SJCRH30 (cell line): ENCODE data around the gene ANKRD42. TPM values are rescaled to one million over a fixed set of nuclear protein-coding genes. Genes with fewer than 3 reads are reported as not detected.
"Not testable (repeated sequence)": the region's sequence is repeated elsewhere in the genome, so short reads cannot be mapped to it uniquely, and the experiment has no call there.

Source experiments
- DNase-seq, 2 experiments: peaks; one replicate each; pipeline ENCODE4 v3.0.0-alpha.2; 2015 to 2020
- H3K27ac ChIP-seq: fragments of 250-450 bp; sonication (Bioruptor Pico); 2 replicates; pipeline ENCODE4 v1.5.1; 2020; ENCODE audit warnings: mild to moderate bottlenecking, moderate library complexity
- H3K27me3 ChIP-seq: fragments of 250-450 bp; sonication (Bioruptor Pico); 2 replicates; pipeline ENCODE4 v1.5.1; 2020; ENCODE audit warnings: mild to moderate bottlenecking, moderate library complexity
- H3K36me3 ChIP-seq: fragments of 250-450 bp; sonication (Bioruptor Pico); 2 replicates; pipeline ENCODE4 v1.5.1; 2020; ENCODE audit warnings: mild to moderate bottlenecking, moderate library complexity
- H3K4me1 ChIP-seq: fragments of 250-450 bp; sonication (Bioruptor Pico); 2 replicates; pipeline ENCODE4 v1.5.1; 2020; ENCODE audit warnings: mild to moderate bottlenecking, moderate library complexity
- H3K4me3 ChIP-seq: fragments of 250-450 bp; sonication (Bioruptor Pico); 2 replicates; pipeline ENCODE4 v1.5.1; 2020; ENCODE audit warnings: mild to moderate bottlenecking, moderate library complexity
- H3K9me3 ChIP-seq: fragments of 250-450 bp; sonication (Bioruptor Pico); replicated peaks from 2 replicates; pipeline ENCODE4 v1.5.1; 2020; ENCODE audit warnings: mild to moderate bottlenecking, moderate library complexity
- total RNA-seq: library from RNA; depleted of rRNA; stranded (reverse); fragments of >200 nt; shearing (Covaris generic); gene quantifications from 2 replicates; pipeline ENCODE4 v1.2.3, GENCODE V29; 2014

The ANKRD42 gene
- total RNA-seq, 1 experiment from 2014 or later: 2.6 TPM

DNA sequence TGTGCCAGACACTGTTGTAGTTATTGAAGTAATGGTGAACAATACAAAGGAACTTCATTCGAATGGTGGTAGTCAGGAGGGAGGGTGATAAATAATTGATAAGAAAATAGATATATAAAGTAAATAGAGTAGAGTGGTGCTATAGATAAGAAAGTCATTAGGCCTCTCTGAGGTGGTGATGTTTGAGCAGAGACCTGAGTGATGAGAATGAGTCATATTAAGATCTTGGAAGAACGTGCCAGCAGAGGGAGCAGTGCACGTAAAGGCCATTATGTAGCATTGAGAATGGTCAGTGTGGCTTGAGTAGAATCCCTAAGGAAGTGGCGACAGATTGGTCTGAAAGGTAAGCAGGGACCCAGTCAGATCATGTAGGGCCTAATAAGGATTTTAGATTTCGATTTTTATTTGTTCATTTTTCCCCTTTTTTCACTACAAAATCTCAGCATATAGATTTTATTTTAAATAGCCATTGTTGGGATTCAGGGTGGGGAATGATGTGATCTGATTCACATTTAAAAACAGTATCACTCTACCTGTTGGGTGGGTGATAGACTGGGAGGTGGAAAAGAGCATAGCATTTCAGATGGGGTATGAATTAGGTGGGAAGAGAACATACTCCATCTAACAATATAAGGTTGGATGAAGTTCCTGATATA is 47.9 kb downstream of the ANKRD42 start:
- DNase-seq: peak; percentile 63 to 85
- Histone ChIP-seq H3K9me3 (no peaks in the 10 kb centered on the region), H3K27me3 (no peaks in the 10 kb centered on the region), H3K4me1 (no peaks in the 10 kb centered on the region), H3K36me3 (no peaks in the 10 kb centered on the region), H3K27ac (no peak overlapping the region), H3K4me3 (no peak overlapping the region)

DNA sequence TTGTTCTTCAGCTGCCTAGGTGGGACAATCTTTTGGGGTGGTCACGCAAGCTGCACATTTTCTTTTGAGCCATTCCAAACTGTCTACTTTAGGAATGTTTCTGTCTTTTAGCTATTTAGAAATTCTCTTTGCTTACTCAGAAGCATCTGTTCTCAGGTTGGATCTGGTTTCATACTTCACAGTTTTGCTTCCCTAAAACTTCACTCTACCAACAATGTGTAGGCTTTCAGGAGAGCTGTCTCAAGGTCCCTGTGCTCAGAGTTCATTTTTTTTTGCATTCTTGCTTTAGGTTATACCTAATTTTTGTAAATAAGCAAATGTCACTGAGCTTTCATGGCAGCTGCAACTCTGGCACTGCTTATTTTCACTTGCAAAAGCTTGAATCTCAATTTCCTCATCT is 55.9 kb downstream of the ANKRD42 start:
- Histone ChIP-seq H3K4me3 (no peak overlapping the region), H3K27ac (no peak overlapping the region), H3K27me3 (no peaks in the 10 kb centered on the region), H3K4me1 (no peaks in the 10 kb centered on the region; the same call in 1 of the 2 replicates), H3K36me3 (no peaks in the 10 kb centered on the region), H3K9me3 (no peaks in the 10 kb centered on the region)
- no peak for DNase-seq

DNA sequence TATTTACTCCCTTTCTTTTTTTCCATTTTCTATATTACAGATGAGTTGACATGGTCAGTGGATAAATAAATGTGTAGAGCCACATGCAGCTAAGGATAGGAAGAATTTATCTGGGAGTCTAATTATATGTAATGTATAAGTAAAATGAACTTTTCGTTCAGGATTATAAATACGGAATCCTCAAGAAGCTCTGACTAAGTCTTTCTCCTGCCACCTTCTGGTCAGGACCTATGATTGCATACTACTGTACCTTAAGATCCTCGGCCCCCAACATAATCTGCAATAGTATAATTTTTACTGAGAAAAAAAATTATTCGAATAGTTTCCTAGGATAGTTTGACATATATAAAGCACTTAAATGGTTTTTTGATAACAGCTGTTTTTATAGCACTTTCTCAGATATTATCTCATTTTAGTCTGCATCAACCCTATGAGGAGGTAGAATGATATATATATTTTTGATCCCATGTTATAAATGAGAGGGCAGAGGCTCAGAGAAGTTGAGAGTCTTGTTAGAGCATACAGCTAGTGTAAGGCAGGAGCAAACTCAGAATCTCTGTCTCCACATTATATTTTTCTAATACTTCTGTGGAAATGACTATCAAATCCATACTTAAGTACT is 56.6 kb downstream of the ANKRD42 start:
- Histone ChIP-seq H3K27me3 (no peaks in the 10 kb centered on the region), H3K4me3 (no peak overlapping the region), H3K9me3 (no peaks in the 10 kb centered on the region), H3K27ac (no peak overlapping the region), H3K36me3 (no peaks in the 10 kb centered on the region), H3K4me1 (no peaks in the 10 kb centered on the region; the same call in 1 of the 2 replicates)
- peak; percentile 17 to 68 for DNase-seq

DNA sequence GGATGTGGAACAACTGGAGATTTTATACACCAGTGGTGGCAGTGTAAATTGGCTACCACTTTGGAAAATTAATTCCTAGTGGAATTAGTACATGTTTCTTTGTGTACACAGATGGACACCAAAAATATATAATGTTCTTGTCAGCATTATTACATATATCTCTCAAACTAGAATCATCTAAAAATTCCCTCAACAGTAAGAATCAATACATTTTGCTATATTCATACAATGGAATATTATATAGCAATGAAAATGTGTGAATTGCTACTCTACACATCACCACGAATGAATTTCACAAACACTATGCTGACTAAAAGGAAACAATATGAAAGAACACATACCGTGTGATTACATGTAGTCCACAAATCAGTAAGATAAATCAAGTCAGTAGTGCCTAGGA is 58.8 kb downstream of the ANKRD42 start:
- Histone ChIP-seq H3K4me3 (no peak overlapping the region), H3K4me1 (peaks cover under 1% of the 10 kb centered on the region; the same call in 1 of the 2 replicates), H3K27me3 (no peaks in the 10 kb centered on the region), H3K36me3 (0 out of 2 replicates have a peak, but pooled peaks cover 2% of the 10 kb centered on the region), H3K27ac (no peak overlapping the region), H3K9me3 (no peaks in the 10 kb centered on the region)
- no peak for DNase-seq

DNA sequence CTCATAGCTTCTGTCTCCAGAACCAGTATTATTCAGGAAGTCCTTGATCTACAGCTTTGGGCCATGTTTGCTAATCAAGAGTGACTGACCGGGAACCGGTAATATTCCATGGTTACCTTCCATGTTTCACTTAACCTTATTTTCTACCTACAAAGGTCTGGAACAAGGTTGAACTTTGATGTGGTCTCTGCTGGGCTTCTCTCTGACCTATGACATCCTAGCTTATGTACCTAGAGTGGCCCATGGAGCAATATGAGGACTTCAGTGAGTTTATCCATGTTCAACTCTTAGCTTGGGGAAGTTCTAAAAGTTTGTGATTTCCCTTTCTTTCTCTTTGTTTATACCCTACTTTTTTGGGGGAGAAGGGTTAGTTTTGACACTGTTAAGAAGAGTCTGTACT is 59.4 kb downstream of the ANKRD42 start:
- H3K4me1 ChIP-seq: peaks cover 5% of the 10 kb centered on the region; the same call in 1 of the 2 replicates
- H3K9me3 ChIP-seq: no peaks in the 10 kb centered on the region
- no peak overlapping the region for H3K27ac ChIP-seq
- no peak for DNase-seq
- H3K4me3 ChIP-seq: no peak overlapping the region
- 0 out of 2 replicates have a peak, but pooled peaks cover 2% of the 10 kb centered on the region for H3K36me3 ChIP-seq
- H3K27me3 ChIP-seq: no peaks in the 10 kb centered on the region

DNA sequence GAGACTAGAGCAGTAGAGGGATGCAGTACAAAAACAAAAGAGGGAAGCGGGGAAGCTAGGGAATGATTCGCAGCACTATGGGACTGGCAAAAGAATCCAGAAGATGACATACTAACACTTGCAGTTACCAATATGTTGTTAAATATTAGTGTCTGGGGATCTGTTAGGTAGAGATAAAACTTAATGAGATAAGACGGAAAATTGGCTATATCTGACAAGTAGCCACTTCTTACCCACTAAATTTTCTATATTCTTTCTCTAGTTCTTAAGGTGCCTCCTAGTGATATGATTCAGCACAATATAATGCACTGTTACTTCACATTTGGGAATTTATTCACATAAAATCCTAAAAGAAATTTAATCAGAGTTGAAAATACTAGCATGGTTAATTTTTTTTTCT is 61.9 kb downstream of the ANKRD42 start:
- no peaks in the 10 kb centered on the region for H3K9me3 ChIP-seq
- DNase-seq: no peak
- no peak overlapping the region for H3K4me3 ChIP-seq
- H3K27ac ChIP-seq: no peak overlapping the region
- H3K27me3 ChIP-seq: no peaks in the 10 kb centered on the region
- H3K36me3 ChIP-seq: peaks cover 9% of the 10 kb centered on the region; the same call in 1 of the 2 replicates
- H3K4me1 ChIP-seq: peaks cover 9% of the 10 kb centered on the region

DNA sequence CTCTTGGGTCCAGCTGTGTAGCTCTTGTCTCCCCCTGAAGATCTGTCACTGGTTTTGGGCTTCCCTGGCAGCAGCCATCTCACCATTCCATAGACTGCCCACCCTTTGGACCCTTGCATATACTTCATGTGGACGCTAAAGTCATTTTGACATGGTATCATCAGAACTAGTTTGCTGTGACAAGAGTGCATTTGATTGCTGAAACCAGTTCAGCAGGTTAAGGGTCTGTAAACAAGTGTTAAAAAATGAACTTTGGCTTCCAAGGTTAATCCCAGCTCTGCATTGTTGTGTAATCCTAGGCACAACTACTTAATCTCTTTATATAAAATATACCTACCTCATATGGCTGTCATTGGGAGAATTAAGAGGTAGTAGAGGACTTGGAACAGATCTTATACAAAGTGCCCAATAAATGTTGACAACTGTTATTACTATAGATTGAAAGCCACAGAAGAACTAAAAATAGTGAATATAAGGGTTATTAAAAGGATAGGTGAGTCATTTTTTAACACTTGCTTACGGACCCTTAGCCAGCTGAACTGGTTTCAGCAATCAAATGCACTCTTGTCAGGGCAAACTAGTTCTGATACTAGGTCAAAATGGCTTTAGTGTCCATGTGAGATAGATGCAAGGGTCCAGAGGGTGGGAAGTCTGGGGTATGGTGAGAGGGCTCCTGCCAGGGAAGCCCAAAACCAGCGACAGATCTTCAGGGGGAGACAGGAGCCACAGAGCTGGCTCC is 63.3 kb downstream of the ANKRD42 start:
- Histone ChIP-seq H3K9me3 (0 out of 2 replicates have a peak, but pooled peaks cover 2% of the 10 kb centered on the region), H3K4me1 (peaks cover 9% of the 10 kb centered on the region), H3K27ac (no peak overlapping the region), H3K36me3 (peaks cover 18% of the 10 kb centered on the region), H3K27me3 (no peaks in the 10 kb centered on the region), H3K4me3 (no peak overlapping the region)
- no peak for DNase-seq

DNA sequence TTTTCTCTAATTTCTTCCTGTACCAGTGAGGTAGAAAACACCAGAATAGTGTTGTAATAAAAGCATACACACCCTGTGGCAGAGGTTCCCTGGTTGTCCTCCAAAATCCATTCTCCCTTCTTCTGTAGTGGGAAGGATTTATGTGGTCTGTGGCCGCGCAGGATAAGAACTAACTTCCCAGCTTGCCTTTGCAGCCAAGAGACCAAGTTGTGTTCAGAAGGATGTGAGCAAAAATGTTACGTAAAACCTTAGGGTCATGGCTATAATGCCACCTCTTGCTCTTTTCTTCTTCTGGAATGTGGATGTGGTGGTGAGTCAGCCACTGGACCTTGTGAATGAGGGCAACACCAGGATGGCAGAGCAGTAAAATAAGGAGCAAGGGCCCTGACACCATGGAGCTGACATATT is 64.3 kb downstream of the ANKRD42 start:
- peak; percentile 41 to 58 for DNase-seq
- H3K4me3 ChIP-seq: no peak overlapping the region

DNA sequence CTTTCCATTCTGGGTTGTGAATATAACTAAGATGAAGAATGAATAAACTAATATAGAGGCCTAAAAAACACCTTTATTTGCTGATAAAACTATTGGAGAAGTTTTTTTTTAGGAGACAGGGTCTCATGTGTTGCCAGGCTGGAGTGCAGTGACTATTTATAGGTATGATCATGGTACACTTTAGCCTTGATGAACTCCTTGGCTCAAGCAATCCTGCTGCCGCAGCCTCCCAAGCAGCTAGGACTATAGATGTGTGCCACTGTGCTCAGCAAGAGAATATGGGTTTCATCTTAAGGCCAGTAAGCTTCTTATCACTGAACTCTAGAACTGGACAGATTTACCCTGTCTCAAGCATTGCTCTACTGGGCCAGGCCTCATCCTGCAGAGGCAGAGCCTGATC is 66.0 kb downstream of the ANKRD42 start:
- no peak overlapping the region for H3K4me3 ChIP-seq
- DNase-seq: no peak
- no peak overlapping the region for H3K27ac ChIP-seq
- H3K27me3 ChIP-seq: no peaks in the 10 kb centered on the region
- 0 out of 2 replicates have a peak, but pooled peaks cover 2% of the 10 kb centered on the region for H3K9me3 ChIP-seq
- peaks cover 9% of the 10 kb centered on the region for H3K4me1 ChIP-seq
- H3K36me3 ChIP-seq: peaks cover 41% of the 10 kb centered on the region

More for the DNA sequence above, 64.3 kb downstream of the ANKRD42 start:
- 0 out of 2 replicates have a peak overlapping the region, but pooled peaks have one; percentile 1 for H3K27ac ChIP-seq
- peaks cover 27% of the 10 kb centered on the region for H3K36me3 ChIP-seq
- peaks cover 9% of the 10 kb centered on the region for H3K4me1 ChIP-seq
- no peaks in the 10 kb centered on the region for H3K27me3 ChIP-seq
- H3K9me3 ChIP-seq: 0 out of 2 replicates have a peak, but pooled peaks cover 2% of the 10 kb centered on the region

DNA sequence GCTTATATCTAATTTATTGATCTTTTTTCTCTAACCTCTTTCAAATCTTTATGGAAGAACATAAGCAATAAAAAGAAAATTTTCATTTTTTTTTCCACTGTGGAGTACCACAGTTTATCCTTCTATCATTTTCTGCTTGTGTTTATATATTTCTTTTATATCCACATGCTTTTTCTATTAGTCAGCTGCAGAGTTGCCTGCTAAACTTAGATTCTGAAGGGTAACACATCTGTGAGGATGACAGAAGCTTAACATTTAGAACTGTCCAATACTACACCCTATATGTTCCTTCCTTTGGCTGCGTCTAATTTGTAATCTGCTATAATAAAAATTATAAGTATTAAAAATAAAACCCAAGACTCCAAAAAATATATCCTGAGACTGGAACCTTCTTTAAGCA is 71.8 kb downstream of the ANKRD42 start:
- Histone ChIP-seq H3K4me3 (no peak overlapping the region), H3K36me3 (peaks cover 69% of the 10 kb centered on the region), H3K27ac (no peak overlapping the region), H3K4me1 (no peaks in the 10 kb centered on the region), H3K9me3 (0 out of 2 replicates have a peak, but pooled peaks cover 2% of the 10 kb centered on the region), H3K27me3 (no peaks in the 10 kb centered on the region)
- DNase-seq: no peak

DNA sequence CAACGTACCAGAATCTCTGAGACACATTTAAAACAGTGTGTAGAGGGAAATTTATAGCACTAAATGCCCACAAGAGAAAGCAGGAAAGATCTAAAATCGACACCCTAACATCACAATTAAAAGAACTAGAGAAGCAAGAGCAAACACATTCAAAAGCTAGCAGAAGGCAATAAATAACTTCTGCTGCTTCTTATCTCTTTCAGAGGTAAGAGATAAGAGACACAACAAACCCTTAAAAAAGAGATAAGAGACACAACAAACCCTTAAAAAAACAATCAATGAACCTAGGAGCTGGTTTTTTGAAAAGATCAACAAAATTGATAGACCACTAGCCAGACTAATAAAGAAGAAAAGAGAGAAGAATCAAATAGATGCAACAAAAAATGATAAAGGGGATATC is 75.6 kb downstream of the ANKRD42 start:
- H3K9me3 ChIP-seq, H3K4me3 ChIP-seq, H3K27me3 ChIP-seq, DNase-seq, H3K27ac ChIP-seq, H3K4me1 ChIP-seq: not testable (repeated sequence)
- H3K36me3 ChIP-seq: peaks cover 74% of the 10 kb centered on the region

DNA sequence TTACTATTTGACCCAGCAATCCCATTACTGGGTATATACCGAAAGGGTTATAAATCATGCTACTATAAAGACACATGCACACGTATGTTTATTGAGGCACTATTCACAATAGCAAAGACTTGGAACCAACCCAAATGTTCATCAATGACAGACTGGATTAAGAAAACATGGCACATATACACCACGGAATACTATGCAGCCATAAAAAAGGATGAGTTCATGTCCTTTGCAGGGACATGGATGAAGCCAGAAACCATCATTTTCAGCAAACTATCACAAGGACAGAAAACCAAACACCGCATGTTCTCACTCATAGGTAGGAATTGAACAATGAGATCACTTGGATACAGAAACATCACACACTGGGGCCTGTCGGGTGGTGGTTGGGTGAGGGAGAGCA is 78.2 kb downstream of the ANKRD42 start:
- H3K27ac ChIP-seq: not testable (repeated sequence)

DNA sequence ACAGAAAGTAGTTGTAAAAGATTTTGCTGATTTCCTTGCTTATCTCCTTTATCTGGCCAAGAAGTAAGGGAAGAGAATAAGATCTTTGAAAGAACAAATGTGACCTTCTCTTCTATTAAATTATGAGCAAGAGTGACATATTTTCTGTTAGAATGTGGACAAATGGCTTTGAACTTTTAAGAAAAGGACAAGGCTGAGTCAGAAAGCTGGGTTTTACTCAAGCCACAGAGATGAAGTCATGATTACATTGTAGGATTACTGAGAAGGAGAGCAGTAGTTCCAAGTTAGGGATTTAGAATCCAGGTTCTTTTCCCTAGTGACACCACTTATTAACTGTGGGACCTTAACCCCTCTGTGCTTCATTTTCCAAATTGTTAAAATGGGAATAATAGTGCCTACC is 79.1 kb downstream of the ANKRD42 start:
- DNase-seq: peak in 1 of 2 experiments; percentile 27
- H3K4me3 ChIP-seq: no peak overlapping the region
- H3K9me3 ChIP-seq: peaks cover 7% of the 10 kb centered on the region; the same call in 1 of the 2 replicates
- no peaks in the 10 kb centered on the region for H3K27me3 ChIP-seq
- no peak overlapping the region for H3K27ac ChIP-seq
- H3K4me1 ChIP-seq: 0 out of 2 replicates have a peak, but pooled peaks cover 6% of the 10 kb centered on the region
- peaks cover 74% of the 10 kb centered on the region for H3K36me3 ChIP-seq

More for the DNA sequence above, 78.2 kb downstream of the ANKRD42 start:
- not testable (repeated sequence) for H3K9me3 ChIP-seq, H3K27me3 ChIP-seq, H3K4me1 ChIP-seq, DNase-seq, H3K4me3 ChIP-seq
- peaks cover 76% of the 10 kb centered on the region for H3K36me3 ChIP-seq

DNA sequence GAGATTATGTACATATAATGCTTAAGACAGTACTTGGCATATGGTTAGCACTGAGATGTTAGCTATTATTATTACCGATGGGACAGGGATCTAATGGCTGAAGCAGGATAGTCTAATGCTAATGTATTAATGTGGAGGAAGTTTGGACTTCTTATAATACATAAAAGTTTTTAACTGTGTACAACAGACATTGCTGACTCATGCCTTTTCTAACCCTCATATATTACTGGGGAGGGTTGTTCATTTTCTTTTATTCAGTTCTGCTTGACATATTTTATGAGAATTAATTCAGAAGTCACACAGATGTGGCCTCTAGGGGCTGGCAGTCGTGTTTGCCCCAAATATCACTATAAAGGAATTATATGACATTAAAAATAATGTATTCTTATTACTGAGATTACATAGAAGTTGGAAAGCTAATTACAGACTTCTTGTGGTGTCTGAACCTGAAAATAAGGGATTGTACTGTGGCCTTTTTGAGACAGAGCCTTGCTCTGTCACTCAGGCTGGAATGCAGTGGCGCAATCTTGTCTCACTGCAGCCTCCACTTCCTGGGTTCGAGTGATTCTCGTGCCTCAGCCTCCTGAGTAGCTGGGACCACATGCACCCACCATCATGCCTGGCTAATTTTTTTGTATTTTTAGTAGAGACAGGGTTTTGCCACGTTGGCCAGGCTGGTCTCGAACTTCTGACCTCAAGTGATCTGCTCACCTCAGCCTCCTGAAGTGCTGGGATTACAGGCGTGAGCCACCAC is 82.6 kb downstream of the ANKRD42 start:
- no peak overlapping the region for H3K4me3 ChIP-seq
- 0 out of 2 replicates have a peak, but pooled peaks cover 6% of the 10 kb centered on the region for H3K4me1 ChIP-seq
- H3K27me3 ChIP-seq: no peaks in the 10 kb centered on the region
- H3K36me3 ChIP-seq: peaks cover 82% of the 10 kb centered on the region
- no peak for DNase-seq
- H3K27ac ChIP-seq: no peak overlapping the region
- H3K9me3 ChIP-seq: peaks cover 7% of the 10 kb centered on the region; the same call in 1 of the 2 replicates
